GM13976 (cell line): ENCODE results near the gene CD68.

Source experiments
- DNase-seq: peaks from one replicate; pipeline ENCODE4 v3.0.0; 2012; ENCODE audit warnings: low spot score
- in situ Hi-C: fragments of 300-500 bp; cut with MboI; formaldehyde crosslinking; loops from one replicate; pipeline ENCODE4 v1.12.0; 2022; ENCODE audit warnings: low sequenced_read_pairs, mixed read lengths, inconsistent platforms; ENCODE audit not compliant: unreplicated experiment
- TF ChIP-seq, protein P1 (sequence below): IDR thresholded peaks from 2 replicates; pipeline ENCODE4 v1.5.1; 2012; ENCODE audit warnings: borderline replicate concordance, mild to moderate bottlenecking; ENCODE audit not compliant: insufficient read depth; ENCODE audit errors: extremely low read depth, missing control alignments, control extremely low read depth

CD68 gene

DNA sequence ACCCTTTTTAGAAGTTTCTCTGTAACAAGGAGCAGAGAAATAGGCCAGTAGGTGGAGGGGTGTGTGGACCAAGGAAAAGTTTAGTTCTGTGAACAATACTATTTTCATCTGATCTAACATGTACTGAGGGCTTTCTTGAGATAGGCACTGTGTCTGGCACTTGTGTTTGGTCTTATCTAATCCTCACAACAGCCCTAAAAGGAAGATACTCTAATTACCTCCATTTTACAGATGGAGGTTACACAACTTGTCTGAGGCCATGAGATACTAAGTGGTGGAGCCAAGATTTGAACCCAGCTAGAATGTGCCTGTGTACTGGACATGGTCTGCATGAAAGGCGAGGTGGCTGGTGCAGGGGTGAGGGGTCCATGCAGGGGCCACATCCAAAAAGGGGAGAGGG lies 26.1 kb upstream of the CD68 start:
- DNase-seq, result no peak

DNA sequence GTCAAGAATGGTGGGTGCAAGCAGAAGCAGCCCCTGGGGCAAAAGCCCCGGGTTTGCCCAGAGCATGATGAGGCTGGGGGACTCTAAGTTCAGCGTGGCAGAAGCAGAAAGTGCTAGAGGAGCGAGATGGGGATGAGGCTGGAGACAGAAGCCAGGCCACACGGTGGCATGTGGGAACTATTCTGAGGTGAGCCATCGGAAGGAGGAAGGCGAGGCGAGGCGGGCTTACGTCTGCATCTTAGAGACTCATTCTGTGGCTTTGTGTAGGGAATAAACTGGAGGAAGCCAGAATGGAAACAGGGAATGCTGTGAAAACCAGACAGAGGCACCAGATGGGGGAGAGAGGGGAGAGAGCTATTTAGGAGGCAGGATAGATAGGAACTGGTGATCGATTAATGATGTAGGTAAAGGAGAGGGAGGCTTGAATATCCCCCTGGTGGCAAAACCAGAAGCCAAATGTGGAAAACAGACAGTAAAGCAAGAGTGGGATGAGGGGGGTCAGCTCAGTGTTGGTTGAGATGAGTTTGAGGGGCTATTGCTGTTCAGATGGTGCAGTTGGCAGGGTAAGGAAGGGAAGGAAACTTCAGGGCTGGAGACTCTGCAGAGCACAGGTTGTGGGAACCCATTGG lies 24.0 kb upstream of the CD68 start:
- TF ChIP-seq, protein P1, sequence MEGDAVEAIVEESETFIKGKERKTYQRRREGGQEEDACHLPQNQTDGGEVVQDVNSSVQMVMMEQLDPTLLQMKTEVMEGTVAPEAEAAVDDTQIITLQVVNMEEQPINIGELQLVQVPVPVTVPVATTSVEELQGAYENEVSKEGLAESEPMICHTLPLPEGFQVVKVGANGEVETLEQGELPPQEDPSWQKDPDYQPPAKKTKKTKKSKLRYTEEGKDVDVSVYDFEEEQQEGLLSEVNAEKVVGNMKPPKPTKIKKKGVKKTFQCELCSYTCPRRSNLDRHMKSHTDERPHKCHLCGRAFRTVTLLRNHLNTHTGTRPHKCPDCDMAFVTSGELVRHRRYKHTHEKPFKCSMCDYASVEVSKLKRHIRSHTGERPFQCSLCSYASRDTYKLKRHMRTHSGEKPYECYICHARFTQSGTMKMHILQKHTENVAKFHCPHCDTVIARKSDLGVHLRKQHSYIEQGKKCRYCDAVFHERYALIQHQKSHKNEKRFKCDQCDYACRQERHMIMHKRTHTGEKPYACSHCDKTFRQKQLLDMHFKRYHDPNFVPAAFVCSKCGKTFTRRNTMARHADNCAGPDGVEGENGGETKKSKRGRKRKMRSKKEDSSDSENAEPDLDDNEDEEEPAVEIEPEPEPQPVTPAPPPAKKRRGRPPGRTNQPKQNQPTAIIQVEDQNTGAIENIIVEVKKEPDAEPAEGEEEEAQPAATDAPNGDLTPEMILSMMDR, result peak; percentile 4
- in situ Hi-C loops, result no loop called here
- no peak for DNase-seq

More for the DNA sequence above, 26.1 kb upstream of the CD68 start:
- in situ Hi-C loops, result no loop called here
- TF ChIP-seq, protein P1, result no peak

DNA sequence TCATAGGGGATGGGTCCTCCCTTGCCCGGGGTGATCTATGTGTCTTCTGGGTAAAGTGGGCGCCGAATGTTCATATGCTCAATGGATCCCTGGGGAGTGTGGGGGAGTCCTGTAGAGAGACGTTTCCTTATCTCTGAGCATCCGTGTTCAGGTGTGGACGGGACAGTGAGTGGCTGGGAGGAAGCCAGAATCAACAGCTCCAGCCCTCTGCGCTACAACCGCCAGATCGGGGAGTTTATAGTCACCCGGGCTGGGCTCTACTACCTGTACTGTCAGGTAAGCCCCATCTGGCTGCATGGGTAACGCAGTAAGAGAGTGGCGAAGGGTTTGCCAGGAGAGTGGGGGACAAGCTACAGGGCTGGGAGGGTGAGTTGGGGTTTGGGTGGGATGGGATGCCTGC lies 22.8 kb upstream of the CD68 start:
- in situ Hi-C loops, result no loop called here
- TF ChIP-seq, protein P1, result no peak
- DNase-seq, result no peak

DNA sequence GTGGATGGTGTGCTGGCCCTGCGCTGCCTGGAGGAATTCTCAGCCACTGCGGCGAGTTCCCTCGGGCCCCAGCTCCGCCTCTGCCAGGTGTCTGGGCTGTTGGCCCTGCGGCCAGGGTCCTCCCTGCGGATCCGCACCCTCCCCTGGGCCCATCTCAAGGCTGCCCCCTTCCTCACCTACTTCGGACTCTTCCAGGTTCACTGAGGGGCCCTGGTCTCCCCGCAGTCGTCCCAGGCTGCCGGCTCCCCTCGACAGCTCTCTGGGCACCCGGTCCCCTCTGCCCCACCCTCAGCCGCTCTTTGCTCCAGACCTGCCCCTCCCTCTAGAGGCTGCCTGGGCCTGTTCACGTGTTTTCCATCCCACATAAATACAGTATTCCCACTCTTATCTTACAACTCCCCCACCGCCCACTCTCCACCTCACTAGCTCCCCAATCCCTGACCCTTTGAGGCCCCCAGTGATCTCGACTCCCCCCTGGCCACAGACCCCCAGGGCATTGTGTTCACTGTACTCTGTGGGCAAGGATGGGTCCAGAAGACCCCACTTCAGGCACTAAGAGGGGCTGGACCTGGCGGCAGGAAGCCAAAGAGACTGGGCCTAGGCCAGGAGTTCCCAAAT lies 22.2 kb upstream of the CD68 start:
- in situ Hi-C loops, result no loop called here
- TF ChIP-seq, protein P1, result no peak

DNA sequence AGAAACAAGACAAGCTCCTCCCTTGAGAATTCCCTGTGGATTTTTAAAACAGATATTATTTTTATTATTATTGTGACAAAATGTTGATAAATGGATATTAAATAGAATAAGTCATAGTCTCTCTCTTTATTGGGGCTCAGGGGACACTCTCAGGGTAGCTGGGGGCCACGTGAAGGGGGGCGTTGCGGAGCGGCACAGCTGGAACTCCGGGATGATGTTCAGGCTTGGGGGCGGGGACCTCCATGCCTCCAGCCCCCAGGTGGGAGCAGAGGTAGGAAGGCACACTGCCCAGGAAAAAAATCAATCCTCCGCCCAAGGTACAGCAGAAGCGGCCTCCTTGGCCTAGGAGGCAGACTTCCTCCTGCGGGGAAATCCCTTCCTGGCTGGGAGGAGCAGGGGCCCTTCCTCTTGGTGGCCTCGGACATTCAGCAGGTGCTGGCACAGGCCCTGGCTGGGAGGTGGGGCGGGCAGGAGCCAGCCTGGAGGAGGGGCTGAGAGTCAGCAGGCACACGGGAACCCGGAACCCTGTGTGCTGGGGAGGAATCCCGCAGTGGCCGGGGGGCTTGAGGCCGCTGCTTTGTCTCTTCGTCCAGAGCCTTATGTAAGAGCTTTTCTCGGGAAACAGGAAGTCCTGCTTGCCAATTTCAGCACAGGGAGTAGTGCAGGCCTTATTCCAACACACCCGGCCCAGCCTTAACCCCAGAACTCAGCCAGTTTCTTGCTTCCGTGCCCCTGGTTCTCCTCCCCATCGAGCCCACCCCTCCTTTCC lies 21.5 kb upstream of the CD68 start:
- TF ChIP-seq, protein P1, result no peak
- in situ Hi-C loops, result no loop called here
- DNase-seq, result peak; percentile 72

More for the DNA sequence above, 22.2 kb upstream of the CD68 start:
- DNase-seq, result no peak

DNA sequence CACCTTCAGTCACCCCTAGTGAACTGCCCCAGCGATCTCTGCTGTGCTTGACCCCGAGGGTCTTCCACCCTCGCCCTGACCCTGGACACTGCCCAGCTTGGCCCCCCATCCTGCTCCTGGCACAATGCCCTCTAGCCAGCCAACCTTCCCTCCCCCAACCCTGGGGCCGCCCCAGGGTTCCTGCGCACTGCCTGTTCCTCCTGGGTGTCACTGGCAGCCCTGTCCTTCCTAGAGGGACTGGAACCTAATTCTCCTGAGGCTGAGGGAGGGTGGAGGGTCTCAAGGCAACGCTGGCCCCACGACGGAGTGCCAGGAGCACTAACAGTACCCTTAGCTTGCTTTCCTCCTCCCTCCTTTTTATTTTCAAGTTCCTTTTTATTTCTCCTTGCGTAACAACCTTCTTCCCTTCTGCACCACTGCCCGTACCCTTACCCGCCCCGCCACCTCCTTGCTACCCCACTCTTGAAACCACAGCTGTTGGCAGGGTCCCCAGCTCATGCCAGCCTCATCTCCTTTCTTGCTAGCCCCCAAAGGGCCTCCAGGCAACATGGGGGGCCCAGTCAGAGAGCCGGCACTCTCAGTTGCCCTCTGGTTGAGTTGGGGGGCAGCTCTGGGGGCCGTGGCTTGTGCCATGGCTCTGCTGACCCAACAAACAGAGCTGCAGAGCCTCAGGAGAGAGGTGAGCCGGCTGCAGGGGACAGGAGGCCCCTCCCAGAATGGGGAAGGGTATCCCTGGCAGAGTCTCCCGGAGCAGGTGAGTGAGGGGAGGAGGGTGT lies 20.7 kb upstream of the CD68 start, which contains the start of gene TNFSF13:
Gene TNFSF13 (plus strand): TSS at position 207 of the 776 bp plus-strand sequence. CDS start 290 bp downstream, at position 497.
- DNase-seq, result no peak
- TF ChIP-seq, protein P1, result no peak
- in situ Hi-C loops, result no loop called here
